ENCODE measurements around the gene WNT2B.
A peak's percentile ranks its signal among the peaks of the same experiment; 100 is the strongest.

The WNT2B gene

DNA sequence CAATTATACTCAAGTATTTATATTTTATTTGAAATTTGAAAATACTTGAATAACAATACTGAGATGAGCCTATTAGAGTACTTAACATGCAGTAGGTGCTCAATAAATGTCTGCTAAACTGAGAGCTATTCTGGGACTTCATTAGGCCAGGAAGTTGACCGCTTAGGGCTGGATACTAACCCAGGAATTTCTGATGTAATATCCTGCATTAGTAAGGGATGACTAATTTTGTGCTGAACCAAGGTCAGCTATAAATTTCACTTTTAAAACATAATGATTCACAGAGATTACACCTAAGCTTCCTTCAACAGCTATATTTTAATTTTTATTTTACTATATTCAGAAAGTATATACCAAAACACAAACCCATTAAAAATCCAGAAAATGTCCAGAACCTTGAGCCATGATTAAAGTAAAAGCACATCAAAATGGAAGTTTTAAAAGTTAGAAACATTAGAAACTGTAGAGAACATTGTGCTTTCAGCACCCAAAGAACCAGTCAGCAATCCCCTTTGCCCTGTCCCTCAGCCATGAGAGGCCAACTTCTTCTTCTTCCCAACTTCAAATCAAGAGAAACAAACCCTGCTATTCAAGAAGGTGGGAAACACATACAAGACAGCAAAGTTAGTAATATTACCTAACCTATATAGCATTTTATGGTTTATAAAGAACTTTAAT, 35.4 kb downstream of the WNT2B start:
- H3K4me3 ChIP-seq (ENCODE audit: low read length): no peak overlapping the region
- peak; percentile 85 for DNase-seq (ENCODE audit: low read depth)
- TF ChIP-seq, protein P1, sequence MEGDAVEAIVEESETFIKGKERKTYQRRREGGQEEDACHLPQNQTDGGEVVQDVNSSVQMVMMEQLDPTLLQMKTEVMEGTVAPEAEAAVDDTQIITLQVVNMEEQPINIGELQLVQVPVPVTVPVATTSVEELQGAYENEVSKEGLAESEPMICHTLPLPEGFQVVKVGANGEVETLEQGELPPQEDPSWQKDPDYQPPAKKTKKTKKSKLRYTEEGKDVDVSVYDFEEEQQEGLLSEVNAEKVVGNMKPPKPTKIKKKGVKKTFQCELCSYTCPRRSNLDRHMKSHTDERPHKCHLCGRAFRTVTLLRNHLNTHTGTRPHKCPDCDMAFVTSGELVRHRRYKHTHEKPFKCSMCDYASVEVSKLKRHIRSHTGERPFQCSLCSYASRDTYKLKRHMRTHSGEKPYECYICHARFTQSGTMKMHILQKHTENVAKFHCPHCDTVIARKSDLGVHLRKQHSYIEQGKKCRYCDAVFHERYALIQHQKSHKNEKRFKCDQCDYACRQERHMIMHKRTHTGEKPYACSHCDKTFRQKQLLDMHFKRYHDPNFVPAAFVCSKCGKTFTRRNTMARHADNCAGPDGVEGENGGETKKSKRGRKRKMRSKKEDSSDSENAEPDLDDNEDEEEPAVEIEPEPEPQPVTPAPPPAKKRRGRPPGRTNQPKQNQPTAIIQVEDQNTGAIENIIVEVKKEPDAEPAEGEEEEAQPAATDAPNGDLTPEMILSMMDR (conservative IDR thresholded peaks at IDR 0.05; ENCODE audit: low read depth, low read length): no peak

DNA sequence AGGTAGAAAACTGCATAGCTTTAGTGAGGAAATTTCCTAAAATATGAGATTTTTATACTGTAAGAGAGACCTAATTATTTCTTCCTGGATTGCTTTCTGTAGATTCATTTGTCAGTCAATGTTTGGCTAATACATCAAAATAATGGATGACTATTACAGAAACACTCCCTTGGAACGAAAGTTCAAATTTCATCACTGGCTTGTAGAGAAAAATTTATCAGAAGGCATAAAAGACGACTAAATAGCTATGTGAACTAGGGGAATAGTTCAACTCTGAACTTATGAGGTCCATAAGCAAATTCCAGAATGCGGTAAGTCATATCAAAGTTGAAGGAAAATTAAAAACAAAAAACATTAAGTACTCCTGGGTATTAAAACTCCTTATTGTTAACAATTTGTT, 36.0 kb downstream of the WNT2B start:
- TF ChIP-seq, protein P1 (conservative IDR thresholded peaks at IDR 0.05; ENCODE audit: low read depth, low read length): no peak

DNA sequence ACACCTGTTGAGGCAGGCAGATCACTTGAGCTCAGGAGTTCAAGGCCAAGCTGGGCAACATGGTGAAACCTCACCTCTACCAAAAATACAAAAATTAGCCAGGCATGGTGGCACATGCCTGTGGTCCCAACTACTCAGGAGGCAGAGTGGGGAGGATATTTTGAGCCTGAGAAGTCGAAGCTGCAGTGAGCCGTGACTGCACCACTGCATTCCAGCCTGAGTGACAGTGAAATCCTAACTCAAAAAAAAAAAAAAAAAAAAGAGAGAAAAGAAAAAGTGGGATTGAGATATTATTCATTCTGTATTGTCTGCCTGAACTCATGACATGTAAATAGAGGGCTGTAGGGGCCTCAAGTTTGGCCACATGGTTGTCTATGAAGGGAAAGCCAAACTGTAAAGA, 37.3 kb downstream of the WNT2B start:
- DNase-seq (ENCODE audit: low read depth): no peak
- no peak overlapping the region for H3K4me3 ChIP-seq (ENCODE audit: low read length)
- TF ChIP-seq, protein P1 (conservative IDR thresholded peaks at IDR 0.05; ENCODE audit: low read depth, low read length): no peak

More for the DNA sequence above, 36.0 kb downstream of the WNT2B start:
- no peak for DNase-seq (ENCODE audit: low read depth)
- H3K4me3 ChIP-seq (ENCODE audit: low read length): no peak overlapping the region

DNA sequence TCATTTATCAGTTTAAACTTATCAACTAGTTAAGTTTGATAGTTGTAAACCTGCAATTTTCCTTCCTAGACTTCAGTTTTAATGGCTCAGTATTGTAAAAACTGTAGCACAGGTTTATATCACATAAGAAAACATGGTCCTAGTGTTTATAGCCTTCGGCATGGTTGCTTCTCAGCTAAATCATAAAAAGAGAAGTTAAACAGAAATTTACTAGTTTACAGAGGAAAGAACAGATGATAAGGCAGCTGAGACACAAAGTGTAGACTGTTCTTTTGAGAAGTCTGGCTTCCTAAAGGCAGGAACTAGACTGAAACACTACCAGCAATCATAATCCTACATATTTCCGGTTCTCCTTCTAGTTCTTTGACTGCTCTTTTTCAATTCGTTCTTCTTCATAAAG, 39.8 kb downstream of the WNT2B start:
- H3K4me3 ChIP-seq (ENCODE audit: low read length): no peak overlapping the region
- TF ChIP-seq, protein P1 (conservative IDR thresholded peaks at IDR 0.05; ENCODE audit: low read depth, low read length): no peak
- DNase-seq (ENCODE audit: low read depth): no peak

DNA sequence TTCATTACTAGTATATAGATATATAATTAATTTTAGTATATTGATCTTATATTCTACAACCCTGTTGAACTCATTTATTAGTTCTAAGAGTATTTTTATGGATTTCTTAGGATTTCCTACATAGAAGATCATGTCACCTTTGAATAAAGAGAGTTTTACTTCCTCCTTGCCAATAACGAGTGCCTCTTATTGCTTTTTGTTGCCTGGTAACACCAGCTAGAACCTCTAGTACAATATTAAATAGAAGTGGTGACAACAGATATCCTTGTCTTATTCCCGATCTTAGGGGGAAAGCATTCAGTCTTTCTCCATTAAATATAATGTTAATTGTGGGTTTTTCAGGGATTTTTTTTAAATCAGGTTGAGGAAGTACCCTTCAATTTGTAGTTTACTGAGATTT, 40.8 kb downstream of the WNT2B start:
- TF ChIP-seq, protein P1 (conservative IDR thresholded peaks at IDR 0.05; ENCODE audit: low read depth, low read length): no peak
- H3K4me3 ChIP-seq (ENCODE audit: low read length): no peak overlapping the region
- no peak for DNase-seq (ENCODE audit: low read depth)

DNA sequence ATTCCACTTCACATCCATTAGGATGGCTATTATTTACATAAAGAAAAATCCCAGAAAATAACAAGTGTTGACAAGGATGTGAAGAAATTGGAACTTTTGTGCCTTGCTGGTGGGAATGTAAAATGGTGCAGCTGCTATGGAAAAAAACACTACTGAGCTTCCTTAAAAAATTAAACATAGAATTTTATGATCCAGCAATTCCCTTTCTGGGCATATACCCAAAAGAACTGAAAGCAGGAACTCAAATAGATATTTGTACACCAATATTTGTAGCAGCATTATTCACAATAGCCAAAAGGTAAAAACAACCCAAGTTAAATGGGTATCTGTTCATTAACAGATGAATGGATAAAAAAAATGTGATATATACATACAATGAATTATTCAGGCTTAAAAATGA, 45.6 kb downstream of the WNT2B start:
- DNase-seq (ENCODE audit: low read depth): no peak
- H3K4me3 ChIP-seq (ENCODE audit: low read length): no peak overlapping the region
- TF ChIP-seq, protein P1 (conservative IDR thresholded peaks at IDR 0.05; ENCODE audit: low read depth, low read length): no peak

DNA sequence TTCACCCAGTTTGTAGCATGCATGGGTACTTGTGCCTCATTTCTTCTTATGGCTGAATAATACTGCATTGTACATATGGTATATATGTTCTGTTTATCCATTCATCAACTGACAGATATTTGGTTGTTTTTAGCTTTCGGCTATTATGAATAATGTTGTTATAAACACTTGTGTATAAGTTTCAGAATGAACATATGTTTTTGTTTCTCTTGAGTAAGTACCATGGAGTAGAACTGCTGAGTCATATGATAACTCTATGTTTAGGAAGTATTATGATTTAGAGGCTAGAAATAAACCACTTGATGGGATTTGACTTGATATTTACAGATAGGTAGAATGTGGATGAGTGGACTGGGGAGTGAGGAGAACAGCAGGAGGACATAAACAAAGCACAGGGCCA, 48.6 kb downstream of the WNT2B start:
- H3K4me3 ChIP-seq (ENCODE audit: low read length): no peak overlapping the region
- TF ChIP-seq, protein P1 (conservative IDR thresholded peaks at IDR 0.05; ENCODE audit: low read depth, low read length): no peak
- DNase-seq (ENCODE audit: low read depth): no peak
